ENCODE results near the gene PEX14. TPM values are rescaled to one million over a fixed set of nuclear protein-coding genes. Genes with fewer than 3 reads are reported as not detected.
"Not testable (repeated sequence)": the region's sequence is repeated elsewhere in the genome, so short reads cannot be mapped to it uniquely, and the experiment has no call there.

Gene PEX14, protein sequence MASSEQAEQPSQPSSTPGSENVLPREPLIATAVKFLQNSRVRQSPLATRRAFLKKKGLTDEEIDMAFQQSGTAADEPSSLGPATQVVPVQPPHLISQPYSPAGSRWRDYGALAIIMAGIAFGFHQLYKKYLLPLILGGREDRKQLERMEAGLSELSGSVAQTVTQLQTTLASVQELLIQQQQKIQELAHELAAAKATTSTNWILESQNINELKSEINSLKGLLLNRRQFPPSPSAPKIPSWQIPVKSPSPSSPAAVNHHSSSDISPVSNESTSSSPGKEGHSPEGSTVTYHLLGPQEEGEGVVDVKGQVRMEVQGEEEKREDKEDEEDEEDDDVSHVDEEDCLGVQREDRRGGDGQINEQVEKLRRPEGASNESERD
- total RNA-seq, result 17.3 and 18.7 TPM in 2 replicates

DNA sequence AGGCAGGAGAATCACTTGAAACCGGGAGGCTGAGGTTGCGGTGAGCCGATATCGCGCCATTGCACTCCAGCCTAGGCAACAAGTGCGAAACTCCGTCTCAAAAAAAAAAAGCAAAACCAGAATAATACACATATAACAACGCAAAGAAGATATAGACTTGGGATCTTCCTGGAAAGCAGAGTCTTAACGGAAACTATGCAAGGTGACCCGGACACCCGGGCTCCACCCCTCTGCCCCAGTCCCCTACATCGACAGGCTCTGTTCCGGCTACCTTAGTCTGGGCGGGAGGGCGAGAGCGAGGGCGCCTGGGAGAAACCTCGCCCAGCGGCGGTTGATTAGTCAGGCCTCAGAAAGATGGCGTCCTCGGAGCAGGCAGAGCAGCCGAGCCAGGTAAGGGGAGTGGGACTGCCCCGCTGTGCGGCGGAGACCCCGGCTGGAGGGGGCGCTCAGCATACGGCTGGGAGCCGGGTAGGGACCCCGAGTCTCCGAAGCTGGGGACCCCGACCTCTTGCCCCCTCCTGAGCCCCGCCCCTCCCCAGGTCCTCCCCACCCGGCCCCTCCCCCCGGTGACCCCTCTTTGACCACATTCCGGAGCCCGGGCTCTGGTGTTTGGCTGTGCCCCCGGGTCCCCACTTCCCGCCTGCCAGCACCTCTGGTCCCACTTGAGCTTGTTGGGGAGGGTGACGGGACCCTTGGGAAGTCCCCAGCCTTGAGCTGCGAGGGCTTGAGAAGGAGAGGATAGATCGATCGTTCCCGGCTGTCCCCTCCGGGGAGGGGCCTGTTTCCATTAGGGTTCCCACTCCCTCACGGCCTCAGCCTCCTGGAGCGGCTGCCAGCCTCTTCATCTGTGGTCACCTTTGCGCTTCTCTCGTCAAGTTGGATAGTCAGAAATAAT, at the start of gene PEX14:
Gene PEX14, plus strand, starts transcription at position 338 of the 895 bp plus-strand sequence. Its CDS starts 17 bp downstream, at position 355.
- peak within 1 kb of the TSS; percentile 90 for H3K4me3 ChIP-seq (ENCODE audit: low read depth, low read length)
- DNase-seq (ENCODE audit: low read depth), result peak; percentile 79
- TF ChIP-seq CTCF (IDR thresholded peaks at IDR 0.05; ENCODE audit: insufficient read depth, low read depth, low read length), result no peak

GRCh38 chr1:10425826-10426534, 48.8 kb upstream of the PEX14 start:
- not testable (repeated sequence) for H3K4me3 ChIP-seq (ENCODE audit: low read depth, low read length); DNase-seq (ENCODE audit: low read depth)

DNA sequence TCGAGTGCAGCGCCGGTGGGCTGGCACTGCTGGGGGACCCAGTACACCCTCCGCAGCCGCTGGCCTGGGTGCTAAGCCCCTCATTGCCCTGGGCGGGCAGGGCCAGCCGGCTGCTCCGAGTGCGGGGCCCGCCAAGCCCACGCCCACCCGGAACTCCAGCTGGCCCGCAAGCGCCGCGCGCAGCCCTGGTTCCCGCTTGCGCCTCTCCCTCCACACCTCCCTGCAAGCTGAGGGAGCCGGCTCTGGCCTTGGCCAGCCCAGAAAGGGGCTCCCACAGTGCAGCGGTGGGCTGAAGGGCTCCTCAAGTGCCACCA, 48.3 kb upstream of the PEX14 start:
- not testable (repeated sequence) for H3K4me3 ChIP-seq (ENCODE audit: low read depth, low read length); DNase-seq (ENCODE audit: low read depth)

GRCh38 chr1:10428984-10429383, 45.8 kb upstream of the PEX14 start:
- DNase-seq (ENCODE audit: low read depth), result no peak
- TF ChIP-seq CTCF (IDR thresholded peaks at IDR 0.05; ENCODE audit: insufficient read depth, low read depth, low read length), result no peak
- H3K4me3 ChIP-seq (ENCODE audit: low read depth, low read length), result no peak overlapping the region

GRCh38 chr1:10429868-10430215, 44.9 kb upstream of the PEX14 start:
- TF ChIP-seq CTCF (IDR thresholded peaks at IDR 0.05; ENCODE audit: insufficient read depth, low read depth, low read length), result no peak
- no peak for DNase-seq (ENCODE audit: low read depth)

GRCh38 chr1:10430216-10431069, 44.3 kb upstream of the PEX14 start, which contains the start of gene CENPS:
TSS of gene CENPS (plus strand) at chr1:10430433. CDS start at chr1:10430518, 85 bp downstream.
- peak; percentile 85 for TF ChIP-seq CTCF (IDR thresholded peaks at IDR 0.05; ENCODE audit: insufficient read depth, low read depth, low read length)
- peak; percentile 86 for DNase-seq (ENCODE audit: low read depth)
- peak within 1 kb of the TSS; percentile 81 for H3K4me3 ChIP-seq (ENCODE audit: low read depth, low read length)

More at GRCh38 chr1:10429868-10430215, 44.9 kb upstream of the PEX14 start:
- H3K4me3 ChIP-seq (ENCODE audit: low read depth, low read length), result peak overlapping the region; percentile 81

DNA sequence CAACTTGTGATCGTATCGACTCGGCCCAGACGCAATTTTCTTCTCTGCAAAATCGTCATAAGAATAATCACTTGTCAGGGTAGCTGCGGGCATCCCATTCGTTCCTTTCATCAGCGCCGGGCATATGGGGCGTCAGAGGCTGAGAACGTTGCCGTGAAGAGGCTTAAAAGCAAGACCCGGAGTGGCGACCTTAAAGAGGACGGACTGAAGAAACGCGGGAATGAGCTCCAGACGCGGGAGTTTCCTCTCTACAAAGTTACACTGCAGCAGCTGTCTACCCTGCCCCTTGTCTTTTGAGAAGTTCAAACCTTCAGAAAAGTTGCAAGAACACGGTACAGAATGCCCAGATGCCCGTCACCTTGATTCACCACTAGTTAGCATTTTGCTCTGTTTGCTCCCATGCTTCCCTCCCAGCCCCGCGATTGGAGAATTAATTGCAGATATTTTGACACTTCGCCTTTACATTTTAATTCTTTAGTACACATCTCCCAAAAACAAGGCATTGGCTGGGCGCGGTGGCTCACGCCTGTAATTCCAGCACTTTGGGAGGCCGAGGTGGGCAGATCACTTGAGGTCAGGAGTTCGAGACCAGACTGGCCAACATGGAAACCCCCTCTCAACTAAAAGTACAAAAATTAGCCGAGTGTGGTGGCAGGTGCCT, 43.5 kb upstream of the PEX14 start:
- peak; percentile 31 for DNase-seq (ENCODE audit: low read depth)
- H3K4me3 ChIP-seq (ENCODE audit: low read depth, low read length), result peak overlapping the region; percentile 81
- no peak for TF ChIP-seq CTCF (IDR thresholded peaks at IDR 0.05; ENCODE audit: insufficient read depth, low read depth, low read length)

Measured in fibroblast of villous mesenchyme (primary cell).